ENCODE results near the gene POLA2.
A peak's percentile ranks its signal among the peaks of the same experiment; 100 is the strongest.

The POLA2 gene

DNA sequence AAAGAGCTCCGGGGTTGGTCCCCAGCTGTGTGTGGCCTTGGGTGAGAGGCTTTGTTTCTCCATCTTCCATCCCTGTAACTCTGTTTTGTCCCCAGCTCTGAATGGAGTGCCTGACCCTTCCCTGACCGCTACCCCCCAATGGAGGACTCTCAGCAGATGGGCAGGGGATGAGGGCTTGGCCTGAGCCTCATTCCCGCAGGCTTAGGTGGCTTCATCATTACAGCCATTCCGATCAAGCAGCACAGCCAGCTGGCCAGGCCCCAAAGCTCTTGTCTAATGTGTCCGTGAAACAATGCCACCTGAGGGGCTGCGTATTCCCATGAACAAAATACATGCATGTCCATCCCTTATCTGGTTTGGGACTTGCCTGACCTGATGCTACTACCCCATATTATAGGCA lies 49.0 kb downstream of the POLA2 start (continued):
- TF ChIP-seq, protein P1, sequence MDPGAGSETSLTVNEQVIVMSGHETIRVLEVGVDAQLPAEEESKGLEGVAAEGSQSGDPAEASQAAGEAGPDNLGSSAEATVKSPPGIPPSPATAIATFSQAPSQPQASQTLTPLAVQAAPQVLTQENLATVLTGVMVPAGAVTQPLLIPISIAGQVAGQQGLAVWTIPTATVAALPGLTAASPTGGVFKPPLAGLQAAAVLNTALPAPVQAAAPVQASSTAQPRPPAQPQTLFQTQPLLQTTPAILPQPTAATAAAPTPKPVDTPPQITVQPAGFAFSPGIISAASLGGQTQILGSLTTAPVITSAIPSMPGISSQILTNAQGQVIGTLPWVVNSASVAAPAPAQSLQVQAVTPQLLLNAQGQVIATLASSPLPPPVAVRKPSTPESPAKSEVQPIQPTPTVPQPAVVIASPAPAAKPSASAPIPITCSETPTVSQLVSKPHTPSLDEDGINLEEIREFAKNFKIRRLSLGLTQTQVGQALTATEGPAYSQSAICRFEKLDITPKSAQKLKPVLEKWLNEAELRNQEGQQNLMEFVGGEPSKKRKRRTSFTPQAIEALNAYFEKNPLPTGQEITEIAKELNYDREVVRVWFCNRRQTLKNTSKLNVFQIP (CRISPR knock-in tag; IDR thresholded peaks at IDR 0.05; ENCODE audit: borderline replicate concordance, low read depth) = no peak
- TF ChIP-seq PPARA (CRISPR knock-in tag; IDR thresholded peaks at IDR 0.05; ENCODE audit: borderline replicate concordance) (no peak), RARB (CRISPR knock-in tag; IDR thresholded peaks at IDR 0.05) (no peak), ISL1 (CRISPR knock-in tag; IDR thresholded peaks at IDR 0.05) (no peak)

DNA sequence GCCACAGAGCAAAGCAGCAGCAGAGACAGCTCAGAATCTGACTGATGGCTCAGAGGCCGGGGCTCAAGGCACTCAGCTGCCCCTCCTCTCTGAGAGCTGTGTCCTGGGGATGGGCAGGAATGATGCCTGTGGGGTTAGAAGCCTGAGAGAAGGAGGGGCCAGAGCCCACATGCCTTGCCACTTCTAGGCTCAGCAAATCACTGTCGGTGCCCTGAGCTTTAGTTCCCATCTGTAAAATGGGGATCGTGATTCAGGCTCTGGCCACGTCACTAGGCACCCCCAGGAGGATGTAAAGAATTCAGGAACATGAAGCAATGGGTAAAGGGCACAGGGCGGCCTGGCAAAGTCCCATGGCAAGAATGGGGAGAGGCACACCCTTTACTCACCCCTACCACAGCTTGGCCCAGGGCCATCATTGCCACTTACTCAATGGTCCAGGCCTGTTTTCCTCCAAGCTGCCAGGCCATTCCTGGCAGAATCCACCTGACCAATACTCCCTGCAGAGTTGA lies 49.5 kb downstream of the POLA2 start:
- TF ChIP-seq ESRRG (CRISPR knock-in tag; IDR thresholded peaks at IDR 0.05) (no peak), ZNF70 (CRISPR knock-in tag; IDR thresholded peaks at IDR 0.05) (no peak), ZNF8 (CRISPR knock-in tag; IDR thresholded peaks at IDR 0.05) (no peak), PPARA (CRISPR knock-in tag; IDR thresholded peaks at IDR 0.05; ENCODE audit: borderline replicate concordance) (no peak), OSR1 (CRISPR knock-in tag; IDR thresholded peaks at IDR 0.05) (no peak), ZNF565 (CRISPR knock-in tag; conservative IDR thresholded peaks at IDR 0.05; ENCODE audit: low read depth) (no peak), SNAI2 (CRISPR knock-in tag; IDR thresholded peaks at IDR 0.05) (no peak), CSDC2 (CRISPR knock-in tag; IDR thresholded peaks at IDR 0.05) (no peak), ZFP30 (CRISPR knock-in tag; IDR thresholded peaks at IDR 0.05) (no peak)
- TF ChIP-seq, protein P2, sequence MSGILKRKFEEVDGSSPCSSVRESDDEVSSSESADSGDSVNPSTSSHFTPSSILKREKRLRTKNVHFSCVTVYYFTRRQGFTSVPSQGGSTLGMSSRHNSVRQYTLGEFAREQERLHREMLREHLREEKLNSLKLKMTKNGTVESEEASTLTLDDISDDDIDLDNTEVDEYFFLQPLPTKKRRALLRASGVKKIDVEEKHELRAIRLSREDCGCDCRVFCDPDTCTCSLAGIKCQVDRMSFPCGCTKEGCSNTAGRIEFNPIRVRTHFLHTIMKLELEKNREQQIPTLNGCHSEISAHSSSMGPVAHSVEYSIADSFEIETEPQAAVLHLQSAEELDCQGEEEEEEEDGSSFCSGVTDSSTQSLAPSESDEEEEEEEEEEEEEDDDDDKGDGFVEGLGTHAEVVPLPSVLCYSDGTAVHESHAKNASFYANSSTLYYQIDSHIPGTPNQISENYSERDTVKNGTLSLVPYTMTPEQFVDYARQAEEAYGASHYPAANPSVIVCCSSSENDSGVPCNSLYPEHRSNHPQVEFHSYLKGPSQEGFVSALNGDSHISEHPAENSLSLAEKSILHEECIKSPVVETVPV (CRISPR knock-in tag; IDR thresholded peaks at IDR 0.05) = no peak
- TF ChIP-seq, protein P1 (CRISPR knock-in tag; IDR thresholded peaks at IDR 0.05; ENCODE audit: borderline replicate concordance, low read depth) = no peak
- TF ChIP-seq, protein P3, sequence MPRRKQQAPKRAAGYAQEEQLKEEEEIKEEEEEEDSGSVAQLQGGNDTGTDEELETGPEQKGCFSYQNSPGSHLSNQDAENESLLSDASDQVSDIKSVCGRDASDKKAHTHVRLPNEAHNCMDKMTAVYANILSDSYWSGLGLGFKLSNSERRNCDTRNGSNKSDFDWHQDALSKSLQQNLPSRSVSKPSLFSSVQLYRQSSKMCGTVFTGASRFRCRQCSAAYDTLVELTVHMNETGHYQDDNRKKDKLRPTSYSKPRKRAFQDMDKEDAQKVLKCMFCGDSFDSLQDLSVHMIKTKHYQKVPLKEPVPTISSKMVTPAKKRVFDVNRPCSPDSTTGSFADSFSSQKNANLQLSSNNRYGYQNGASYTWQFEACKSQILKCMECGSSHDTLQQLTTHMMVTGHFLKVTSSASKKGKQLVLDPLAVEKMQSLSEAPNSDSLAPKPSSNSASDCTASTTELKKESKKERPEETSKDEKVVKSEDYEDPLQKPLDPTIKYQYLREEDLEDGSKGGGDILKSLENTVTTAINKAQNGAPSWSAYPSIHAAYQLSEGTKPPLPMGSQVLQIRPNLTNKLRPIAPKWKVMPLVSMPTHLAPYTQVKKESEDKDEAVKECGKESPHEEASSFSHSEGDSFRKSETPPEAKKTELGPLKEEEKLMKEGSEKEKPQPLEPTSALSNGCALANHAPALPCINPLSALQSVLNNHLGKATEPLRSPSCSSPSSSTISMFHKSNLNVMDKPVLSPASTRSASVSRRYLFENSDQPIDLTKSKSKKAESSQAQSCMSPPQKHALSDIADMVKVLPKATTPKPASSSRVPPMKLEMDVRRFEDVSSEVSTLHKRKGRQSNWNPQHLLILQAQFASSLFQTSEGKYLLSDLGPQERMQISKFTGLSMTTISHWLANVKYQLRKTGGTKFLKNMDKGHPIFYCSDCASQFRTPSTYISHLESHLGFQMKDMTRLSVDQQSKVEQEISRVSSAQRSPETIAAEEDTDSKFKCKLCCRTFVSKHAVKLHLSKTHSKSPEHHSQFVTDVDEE (CRISPR knock-in tag; IDR thresholded peaks at IDR 0.05) = no peak
- no peak for ATAC-seq

DNA sequence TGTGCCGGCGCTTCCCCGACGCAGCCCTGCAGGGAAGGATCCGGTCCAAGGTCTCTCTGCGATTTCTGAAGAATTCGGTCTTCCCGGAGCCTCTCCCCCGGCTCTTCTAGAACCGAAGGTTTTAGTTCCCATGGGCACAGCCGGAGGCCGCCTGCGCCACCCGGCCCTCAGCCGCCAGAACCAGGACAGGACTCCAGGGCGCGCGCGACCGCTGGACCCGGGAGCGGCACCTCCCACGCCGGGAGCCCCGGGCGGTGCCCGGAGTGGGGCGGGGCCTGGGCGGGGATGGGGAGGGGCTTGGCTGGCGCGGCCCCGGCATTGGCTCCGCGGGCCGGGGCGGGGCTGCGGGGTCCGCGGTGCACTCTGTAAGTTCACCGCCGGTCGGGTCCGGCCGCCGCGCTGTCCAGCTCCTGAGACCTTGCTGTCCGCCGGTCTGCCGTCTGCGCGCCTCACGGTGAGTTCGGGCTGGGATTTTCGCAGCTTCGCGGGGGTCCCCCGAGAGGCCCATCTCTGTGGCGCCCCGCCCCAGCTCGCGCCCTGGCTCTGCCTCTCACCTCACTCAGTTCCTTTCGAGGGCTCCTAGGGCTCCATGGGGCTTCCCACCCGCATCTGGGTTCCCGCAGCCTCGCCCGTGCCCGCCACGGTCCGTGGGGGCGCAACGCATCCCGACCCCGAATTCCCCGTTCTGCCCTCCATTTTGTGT lies 52.9 kb downstream of the POLA2 start, which contains the start of gene CDC42EP2:
Gene CDC42EP2 (plus strand): TSS at position 366 of the 703 bp plus-strand sequence. CDS start 6,033 bp downstream, outside the sequence.
- peak; percentile 91 for ATAC-seq
- TF ChIP-seq CSDC2 (CRISPR knock-in tag; IDR thresholded peaks at IDR 0.05) = no peak
- TF ChIP-seq, protein P1 (CRISPR knock-in tag; IDR thresholded peaks at IDR 0.05; ENCODE audit: borderline replicate concordance, low read depth) = no peak
- no peak for TF ChIP-seq ZNF70 (CRISPR knock-in tag; IDR thresholded peaks at IDR 0.05)
- TF ChIP-seq ZNF565 (CRISPR knock-in tag; conservative IDR thresholded peaks at IDR 0.05; ENCODE audit: low read depth) = no peak

DNA sequence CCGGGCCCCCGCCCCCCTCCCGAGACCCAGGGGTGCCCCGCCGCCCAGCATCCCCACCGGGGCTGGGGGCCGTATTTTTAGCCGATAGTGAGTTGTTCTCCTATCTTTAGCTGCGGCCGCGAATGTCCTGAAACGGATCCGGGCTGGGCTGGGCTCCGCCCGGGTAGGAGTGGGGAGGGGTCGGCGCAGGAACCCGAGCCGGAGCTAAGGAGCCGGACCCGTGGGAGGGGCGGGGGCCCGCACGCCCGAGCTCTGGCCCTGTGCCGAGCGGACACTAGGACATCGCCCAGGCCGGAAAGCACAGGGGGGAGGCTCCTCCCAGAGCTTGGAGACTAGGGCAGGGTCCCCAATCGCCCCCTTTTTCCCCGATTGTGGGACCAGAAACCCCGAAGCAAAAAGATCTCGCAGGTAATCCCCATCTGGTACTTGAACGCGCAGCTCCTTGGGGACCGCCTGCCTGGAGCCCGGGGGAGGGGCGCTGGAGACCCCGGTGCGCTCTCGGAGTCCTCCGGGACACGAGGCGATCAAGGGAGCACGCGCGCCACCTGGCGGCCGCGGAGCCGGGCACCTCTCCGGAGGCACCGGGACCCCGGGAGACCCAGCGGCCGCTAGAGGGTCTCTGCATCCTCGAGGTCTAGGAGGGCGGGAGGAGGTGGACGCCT lies 53.6 kb downstream of the POLA2 start:
- peak; percentile 81 for ATAC-seq
- TF ChIP-seq, protein P4, sequence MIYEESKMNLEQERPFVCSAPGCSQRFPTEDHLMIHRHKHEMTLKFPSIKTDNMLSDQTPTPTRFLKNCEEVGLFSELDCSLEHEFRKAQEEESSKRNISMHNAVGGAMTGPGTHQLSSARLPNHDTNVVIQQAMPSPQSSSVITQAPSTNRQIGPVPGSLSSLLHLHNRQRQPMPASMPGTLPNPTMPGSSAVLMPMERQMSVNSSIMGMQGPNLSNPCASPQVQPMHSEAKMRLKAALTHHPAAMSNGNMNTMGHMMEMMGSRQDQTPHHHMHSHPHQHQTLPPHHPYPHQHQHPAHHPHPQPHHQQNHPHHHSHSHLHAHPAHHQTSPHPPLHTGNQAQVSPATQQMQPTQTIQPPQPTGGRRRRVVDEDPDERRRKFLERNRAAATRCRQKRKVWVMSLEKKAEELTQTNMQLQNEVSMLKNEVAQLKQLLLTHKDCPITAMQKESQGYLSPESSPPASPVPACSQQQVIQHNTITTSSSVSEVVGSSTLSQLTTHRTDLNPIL (CRISPR knock-in tag; IDR thresholded peaks at IDR 0.05; ENCODE audit: low read depth) = no peak
- TF ChIP-seq TCF4 (CRISPR knock-in tag; IDR thresholded peaks at IDR 0.05; ENCODE audit: borderline replicate concordance) (no peak), RARB (CRISPR knock-in tag; IDR thresholded peaks at IDR 0.05) (no peak), SNAI2 (CRISPR knock-in tag; IDR thresholded peaks at IDR 0.05) (no peak), ZNF8 (CRISPR knock-in tag; IDR thresholded peaks at IDR 0.05) (no peak)
- TF ChIP-seq, protein P5, sequence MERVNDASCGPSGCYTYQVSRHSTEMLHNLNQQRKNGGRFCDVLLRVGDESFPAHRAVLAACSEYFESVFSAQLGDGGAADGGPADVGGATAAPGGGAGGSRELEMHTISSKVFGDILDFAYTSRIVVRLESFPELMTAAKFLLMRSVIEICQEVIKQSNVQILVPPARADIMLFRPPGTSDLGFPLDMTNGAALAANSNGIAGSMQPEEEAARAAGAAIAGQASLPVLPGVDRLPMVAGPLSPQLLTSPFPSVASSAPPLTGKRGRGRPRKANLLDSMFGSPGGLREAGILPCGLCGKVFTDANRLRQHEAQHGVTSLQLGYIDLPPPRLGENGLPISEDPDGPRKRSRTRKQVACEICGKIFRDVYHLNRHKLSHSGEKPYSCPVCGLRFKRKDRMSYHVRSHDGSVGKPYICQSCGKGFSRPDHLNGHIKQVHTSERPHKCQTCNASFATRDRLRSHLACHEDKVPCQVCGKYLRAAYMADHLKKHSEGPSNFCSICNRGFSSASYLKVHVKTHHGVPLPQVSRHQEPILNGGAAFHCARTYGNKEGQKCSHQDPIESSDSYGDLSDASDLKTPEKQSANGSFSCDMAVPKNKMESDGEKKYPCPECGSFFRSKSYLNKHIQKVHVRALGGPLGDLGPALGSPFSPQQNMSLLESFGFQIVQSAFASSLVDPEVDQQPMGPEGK (CRISPR knock-in tag; IDR thresholded peaks at IDR 0.05; ENCODE audit: borderline replicate concordance) = no peak
- TF ChIP-seq, protein P2 (CRISPR knock-in tag; IDR thresholded peaks at IDR 0.05) = no peak

Data from SK-N-SH treated with all-trans-retinoic acid at 6 μM for 48 hours (cell line).